GOT3 (cell line): ENCODE results near the gene TMEM106A.
"Not testable (repeated sequence)": the region's sequence is repeated elsewhere in the genome, so short reads cannot be mapped to it uniquely, and the experiment has no call there.

Experiments
- DNase-seq: peaks from one replicate; lab custom pipeline; 2025; ENCODE audit warnings: mixed read lengths; lab: John Stamatoyannopoulos, UW

TMEM106A gene

DNA sequence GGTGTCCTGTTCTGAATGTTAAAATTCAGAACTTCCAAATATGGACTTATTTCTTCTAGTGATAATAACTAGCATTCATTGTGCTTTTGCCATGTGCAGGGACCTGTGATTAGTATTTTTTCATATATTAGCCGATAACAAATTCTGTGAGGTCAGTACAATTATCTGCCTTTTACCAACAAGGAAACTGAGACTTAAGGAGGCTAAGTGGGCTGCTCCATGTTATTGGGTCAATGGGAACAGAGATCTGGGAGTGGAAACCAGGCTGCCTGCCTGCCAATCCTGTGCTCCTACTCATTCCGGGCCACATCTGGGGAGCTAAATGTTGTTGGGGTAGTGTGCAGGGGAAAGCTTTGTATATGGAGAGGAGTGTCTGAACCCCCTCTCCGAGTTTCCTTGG, 3.7 kb downstream of the TMEM106A start:
- no peak for DNase-seq

DNA sequence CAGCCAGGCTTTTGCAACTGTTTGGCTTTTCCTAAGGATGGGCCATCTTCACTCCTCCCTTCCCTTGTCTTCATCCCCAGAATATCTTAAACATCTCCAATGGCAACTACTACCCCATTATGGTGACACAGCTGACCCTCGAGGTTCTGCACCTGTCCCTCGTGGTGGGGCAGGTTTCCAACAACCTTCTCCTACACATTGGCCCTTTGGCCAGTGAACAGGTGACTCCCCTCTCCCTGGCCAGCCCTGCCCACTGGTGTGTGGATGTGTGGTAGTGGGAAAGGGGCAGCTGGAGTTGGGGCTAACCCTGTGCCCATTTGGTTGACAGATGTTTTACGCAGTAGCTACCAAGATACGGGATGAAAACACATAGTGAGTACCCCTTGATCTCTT, 4.7 kb downstream of the TMEM106A start:
- DNase-seq, result no peak

DNA sequence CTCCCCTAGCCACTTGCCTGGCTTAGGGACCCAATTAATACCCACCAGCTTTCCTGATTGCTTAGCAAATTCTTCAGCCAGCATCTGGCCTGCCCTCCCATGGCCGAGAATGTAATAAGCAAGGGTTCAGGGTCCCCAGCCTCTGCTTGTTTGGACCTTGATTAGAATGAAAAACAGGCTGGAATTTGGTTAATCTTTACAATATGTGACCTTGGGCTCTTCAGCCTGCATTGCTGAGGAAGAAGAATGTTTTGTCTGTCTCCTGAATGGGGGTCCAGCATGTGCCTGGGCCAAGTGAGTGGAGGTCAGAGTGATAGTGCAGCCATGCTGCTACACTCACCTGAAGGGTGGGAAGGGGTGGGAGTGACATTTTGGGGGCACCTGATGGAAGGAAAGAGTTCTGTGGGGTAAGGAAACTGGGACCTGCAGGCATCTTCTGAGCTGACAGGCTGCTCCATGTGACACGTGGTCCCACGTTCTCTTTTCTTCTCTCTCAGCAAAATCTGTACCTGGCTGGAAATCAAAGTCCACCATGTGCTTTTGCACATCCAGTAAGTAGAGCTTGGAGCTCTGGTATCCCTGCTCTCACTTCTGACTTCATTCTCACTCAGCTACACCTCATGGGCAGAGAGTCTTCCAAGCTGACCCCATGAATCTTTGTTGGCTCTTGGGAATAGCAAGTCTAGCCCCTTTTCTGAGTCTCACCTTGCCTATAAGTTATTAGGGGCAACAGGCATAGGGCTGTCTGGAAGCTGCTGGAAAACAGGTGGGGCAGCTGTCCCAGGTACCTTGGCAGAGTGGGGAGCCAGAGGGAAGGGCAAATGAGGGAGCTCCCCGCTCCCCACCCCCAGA, 5.3 kb downstream of the TMEM106A start:
- no peak for DNase-seq

DNA sequence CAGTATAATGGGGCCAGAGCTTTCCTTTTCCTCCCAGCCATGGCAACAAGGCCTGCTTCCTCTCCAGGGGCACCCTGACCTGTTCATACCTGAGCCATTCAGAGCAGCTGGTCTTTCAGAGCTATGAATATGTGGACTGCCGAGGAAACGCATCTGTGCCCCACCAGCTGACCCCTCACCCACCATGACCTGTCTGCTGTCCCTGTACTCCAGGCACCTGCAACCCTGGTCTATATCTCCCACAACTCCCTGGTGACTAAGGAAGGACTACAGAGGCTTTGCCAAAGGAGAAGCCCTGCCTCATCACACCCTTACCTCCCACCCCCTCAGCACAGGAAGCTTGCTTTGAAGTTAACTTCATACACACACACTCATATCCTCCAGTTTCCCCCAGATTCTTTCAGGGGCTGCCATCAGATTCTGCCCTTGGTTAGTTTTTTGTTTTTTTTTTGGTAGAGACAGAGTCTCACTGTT, 6.0 kb downstream of the TMEM106A start:
- DNase-seq, result no peak

DNA sequence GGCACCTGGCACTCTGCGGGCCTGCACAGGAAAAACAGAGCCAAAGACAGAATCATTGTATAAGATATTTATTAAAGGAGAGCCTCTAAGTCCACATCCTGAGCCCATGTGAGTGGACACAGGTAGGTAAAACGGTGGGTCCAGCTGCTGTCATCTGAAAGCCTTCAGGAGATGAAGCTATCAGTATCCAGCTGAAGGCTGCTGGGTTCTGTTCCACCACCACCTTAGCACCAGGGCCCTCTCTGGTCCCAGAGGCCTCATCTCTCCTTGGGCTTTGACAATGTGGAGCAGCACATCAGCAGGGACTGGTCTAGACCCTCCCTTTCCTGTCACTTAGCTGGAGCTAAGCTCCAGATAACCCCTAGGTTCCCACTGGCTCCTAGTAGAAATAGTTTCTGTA, 7.3 kb downstream of the TMEM106A start:
- no peak for DNase-seq

DNA sequence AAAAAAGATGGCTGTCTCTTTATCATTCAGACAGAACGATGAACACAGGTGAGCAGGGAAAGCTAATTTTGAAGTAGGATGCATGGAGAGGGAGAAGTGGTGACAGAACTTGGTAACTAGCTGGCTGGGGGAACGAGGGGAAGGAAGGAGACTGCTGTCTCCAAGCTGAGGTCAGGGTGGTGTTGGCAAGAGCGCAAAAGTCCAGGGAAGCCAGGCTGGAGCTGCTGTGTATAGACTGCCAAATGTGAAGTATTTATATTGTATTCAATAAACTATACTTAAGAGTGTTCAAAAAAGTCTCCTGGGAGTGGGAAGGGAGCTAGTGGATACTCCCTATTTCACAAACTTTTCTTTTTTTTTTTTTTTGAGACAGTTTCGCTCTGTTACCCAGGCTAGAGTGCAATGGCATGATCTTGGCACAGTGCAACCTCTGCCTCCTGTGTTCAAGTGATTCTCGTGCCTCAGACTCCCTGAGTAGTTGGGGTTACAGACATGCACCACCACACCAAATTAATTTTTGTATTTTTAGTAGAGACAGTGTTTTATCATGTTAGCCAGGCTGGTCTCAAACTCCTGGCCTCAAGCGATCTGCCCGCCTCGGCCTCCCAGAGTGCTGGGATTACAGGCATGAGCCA, 8.2 kb downstream of the TMEM106A start:
- no peak for DNase-seq

DNA sequence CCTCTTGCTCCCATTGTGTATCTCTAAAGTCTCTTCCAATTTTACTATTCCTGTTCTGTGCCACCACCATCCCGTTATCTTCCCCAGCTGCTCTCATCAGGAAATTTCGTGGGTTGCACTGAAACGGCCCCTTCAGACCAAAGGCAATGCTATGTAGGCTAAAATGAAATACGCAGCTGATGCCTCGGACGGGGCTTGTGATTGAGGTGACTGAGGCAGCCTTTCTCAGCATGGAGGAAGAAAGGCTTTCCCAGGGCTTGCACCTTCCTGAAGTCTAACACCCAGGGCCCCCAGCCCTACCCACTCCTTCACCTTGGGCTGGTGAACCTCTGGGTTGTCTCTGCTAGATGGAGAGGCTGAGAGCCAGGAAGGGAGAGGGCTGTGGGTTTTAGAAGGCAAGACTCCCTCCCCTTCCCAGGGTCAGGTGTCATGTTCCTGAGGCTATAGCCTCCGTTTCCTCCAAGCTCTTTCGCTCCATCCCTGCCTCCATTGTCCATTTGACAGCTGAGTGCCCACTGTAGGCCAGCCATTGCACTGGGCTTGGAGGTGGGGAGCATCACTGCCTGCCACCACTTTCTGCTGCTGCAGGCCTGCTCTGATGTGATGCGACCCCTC, 8.9 kb downstream of the TMEM106A start:
- no peak for DNase-seq

DNA sequence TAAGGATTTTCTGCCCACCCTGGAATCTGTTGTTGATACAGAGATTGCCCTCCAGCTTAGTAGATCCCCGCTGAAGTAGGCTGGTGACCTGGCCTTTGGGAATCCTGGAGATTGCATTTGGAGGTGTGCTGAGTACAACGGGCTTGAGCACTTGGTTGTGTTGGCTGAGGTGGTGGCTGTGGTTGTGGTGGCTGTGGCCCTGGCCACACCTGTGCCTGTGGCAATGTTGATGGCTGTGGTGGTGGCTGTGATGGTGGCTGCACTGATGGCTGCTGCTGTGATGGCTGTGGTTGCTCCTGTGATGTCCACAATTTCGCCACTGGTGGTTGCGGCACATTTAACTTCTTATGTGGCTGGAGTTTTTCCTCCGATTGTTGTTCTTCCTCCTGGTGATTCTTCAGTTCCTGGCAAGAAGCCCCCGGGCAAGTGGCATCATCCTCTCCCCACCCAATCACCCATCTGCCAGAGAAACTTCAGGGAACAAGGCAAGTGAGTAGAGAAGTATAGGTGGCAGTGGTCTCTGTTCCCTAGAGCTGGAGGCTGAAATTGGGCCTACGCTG, 12.6 kb downstream of the TMEM106A start:
- no peak for DNase-seq

DNA sequence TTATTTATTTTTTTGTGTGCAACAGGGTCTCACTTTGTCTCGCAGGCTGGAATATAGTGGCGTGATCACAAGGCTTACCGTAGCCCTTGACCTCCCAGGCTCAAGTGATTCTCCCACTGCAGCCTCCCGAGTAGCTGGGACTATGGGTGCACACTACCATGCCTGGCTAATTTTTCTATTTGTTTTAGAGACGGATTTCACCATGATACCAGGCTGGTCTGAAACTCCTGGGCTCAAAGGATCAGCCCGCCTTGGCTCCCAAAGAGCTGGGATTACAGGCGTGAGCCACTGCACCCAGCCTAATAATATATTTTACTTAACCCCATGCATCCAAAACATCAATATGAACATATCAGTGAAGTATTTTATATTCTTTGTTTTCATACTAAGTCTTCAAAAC, 14.7 kb downstream of the TMEM106A start:
- DNase-seq, result no peak

DNA sequence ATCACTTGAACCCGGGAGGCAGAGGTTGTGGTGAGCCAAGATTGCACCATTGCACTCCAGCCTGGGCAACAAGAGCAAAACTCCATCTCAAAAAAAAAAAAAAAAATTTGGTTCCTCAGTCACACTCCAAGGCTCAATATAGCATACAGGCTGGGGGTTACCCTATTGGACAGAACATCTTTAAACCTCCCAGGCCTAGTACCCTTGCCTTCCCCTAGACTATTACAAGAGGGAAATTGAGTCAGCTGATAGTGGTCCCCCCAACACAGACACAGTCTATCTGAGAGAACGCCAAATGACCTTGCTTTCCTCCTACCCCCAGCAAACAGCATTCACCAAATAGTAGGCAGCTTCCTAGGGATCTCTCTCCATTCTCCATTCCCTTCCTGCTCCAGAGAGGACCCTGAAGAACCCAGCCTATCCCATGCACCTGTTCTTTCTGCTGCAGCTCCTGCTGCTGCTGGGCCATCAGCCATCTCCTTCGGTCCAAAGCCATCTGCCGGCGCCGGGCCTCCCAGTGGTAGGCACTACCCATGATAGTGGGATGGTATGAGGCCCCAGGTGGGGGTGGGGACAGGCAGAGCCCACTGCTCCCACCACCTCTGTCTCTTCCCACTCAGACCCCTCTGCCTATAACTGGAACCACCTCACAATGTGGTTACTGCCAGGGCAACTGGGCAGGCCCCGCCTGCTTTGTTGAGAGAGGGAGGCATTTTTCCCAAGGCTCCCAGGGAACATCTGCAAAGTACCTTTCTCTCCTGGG, 16.5 kb downstream of the TMEM106A start, which contains the start of gene CCDC200:
Gene CCDC200 (minus strand): TSS at position 604 of the 763 bp plus-strand sequence. CDS start 69 bp downstream, at position 535.
- not testable (repeated sequence) for DNase-seq

DNA sequence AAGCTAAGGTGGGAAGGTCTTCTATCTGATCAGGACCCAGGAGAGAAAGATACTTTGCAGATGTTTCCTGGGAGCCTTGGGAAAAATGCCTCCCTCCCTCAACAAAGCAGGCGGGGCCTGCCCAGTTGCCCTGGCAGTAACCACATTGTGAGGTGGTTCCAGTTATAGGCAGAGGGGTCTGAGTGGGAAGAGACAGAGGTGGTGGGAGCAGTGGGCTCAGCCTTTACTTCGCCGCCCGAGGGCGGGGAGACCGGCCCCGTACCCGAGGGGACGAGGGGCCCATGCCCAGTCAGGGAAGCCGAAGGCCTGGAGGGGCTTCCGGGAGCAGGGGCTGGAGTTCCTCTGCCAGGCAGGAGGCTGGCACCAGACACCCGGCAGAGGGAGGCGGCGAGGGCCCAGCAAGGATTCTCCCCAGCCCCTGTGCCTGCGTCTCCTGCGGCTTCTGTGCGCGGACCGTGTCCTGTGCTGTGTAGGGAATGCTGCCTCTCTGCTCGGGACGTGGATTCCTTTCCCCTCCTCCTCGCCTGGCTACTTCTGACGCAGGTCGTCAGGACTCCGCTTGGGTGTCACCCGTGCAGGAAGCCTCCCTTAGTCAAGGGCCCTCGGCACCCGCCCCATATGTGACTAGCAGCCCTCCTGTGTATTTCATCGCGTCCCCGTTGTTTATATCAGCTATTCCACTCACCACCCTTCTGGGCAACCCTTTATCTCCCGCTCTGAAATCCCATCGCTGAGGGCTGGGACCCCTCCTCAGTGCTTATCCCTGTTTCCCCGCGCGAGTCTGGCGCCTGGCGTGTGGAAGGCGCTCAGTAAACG, 19.7 kb downstream of the TMEM106A start:
- not testable (repeated sequence) for DNase-seq

DNA sequence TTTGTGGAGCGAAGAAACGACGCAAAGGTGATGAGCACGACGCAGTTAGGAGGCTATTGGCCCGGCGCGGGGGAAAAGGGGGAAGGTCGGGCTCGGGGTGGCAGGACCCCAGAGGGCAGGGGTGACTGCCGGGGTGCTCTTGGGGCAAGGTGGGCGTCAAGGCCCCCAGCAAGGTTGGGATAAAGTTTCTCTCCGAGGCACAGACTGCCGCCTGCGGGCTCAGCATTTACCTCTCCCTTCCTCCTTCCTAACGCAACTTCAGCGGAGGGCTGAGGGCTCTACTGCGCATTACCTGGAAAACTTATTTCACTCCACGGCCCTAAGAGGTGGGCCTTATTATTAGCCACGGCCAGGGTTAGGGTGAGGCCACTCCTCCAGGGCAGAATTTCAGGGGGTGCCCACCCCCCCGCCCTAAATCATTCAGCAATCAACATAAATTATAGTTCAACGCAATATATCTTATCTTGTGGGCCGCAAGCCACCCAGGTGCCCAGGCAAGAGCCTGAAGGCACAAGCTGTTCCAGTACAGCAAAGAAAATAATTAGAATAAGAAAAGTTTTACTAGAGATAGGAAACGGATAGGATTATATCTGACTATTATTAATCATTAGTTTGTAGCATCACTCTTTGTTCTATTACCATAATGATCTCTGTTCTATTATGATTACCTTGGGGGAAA, 20.5 kb downstream of the TMEM106A start:
- not testable (repeated sequence) for DNase-seq

DNA sequence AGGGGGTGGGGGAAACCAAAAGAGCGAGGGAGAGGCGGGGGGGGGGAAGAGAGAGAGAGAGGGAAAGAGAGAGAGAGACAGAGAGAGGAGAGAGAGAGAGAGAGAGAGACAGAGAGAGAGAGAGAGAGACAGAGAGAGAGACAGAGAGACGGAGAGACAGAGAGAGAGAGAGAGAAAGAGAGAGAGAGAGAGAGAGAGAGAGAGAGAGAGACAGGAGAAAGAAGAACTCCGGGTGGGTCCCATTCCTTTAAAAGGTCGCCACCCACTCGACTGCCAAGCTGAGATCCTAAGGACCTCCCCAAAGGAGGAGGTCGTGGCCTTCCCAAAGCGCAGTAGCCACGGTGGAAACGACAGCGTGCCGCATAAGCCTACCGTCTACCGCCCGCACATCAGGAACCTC, 21.6 kb downstream of the TMEM106A start:
- DNase-seq, result not testable (repeated sequence)

DNA sequence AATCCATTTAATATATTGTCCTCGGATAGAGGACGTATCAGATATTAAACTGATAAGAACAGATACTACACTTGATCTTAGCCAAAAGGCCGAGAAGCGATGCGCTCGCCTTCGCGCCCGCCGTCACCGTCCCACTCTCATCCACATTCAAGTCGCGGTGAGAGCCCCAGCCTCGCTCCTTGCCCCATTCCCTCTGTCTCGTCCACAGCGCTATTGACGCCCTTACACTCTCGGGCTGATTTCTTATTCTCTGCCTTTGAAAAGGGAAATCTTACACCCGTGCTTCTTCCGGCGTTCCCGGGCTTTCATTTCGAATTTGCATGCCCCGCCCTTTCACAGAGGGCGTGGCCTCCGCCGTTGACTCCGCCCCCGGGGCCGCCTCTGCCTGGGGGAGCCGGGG, 22.2 kb downstream of the TMEM106A start, which contains the start of gene RNU2-1:
Gene RNU2-1 (minus strand): TSS at position 101 of the 400 bp plus-strand sequence.
- not testable (repeated sequence) for DNase-seq

DNA sequence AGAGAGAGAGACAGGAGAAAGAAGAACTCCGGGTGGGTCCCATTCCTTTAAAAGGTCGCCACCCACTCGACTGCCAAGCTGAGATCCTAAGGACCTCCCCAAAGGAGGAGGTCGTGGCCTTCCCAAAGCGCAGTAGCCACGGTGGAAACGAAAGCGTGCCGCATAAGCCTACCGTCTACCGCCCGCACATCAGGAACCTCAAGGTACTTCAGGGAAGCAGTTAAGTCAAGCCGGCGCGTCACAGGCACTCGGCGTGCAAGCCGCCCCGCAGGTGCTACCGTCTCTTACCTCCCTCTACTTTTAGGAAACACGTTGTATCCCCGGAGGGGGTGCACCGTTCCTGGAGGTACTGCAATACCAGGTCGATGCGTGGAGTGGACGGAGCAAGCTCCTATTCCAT, 27.9 kb downstream of the TMEM106A start:
- not testable (repeated sequence) for DNase-seq

DNA sequence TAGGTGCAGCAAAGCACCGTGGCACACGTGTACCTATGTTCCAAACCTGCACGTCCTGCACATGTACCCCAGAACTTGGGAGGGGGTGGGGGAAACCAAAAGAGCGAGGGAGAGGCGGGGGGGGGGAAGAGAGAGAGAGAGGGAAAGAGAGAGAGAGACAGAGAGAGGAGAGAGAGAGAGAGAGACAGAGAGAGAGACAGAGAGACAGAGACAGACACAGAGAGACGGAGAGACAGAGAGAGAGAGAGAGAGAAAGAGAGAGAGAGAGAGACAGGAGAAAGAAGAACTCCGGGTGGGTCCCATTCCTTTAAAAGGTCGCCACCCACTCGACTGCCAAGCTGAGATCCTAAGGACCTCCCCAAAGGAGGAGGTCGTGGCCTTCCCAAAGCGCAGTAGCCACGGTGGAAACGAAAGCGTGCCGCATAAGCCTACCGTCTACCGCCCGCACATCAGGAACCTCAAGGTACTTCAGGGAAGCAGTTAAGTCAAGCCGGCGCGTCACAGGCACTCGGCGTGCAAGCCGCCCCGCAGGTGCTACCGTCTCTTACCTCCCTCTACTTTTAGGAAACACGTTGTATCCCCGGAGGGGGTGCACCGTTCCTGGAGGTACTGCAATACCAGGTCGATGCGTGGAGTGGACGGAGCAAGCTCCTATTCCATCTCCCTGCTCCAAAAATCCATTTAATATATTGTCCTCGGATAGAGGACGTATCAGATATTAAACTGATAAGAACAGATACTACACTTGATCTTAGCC, 29.1 kb downstream of the TMEM106A start:
- not testable (repeated sequence) for DNase-seq

DNA sequence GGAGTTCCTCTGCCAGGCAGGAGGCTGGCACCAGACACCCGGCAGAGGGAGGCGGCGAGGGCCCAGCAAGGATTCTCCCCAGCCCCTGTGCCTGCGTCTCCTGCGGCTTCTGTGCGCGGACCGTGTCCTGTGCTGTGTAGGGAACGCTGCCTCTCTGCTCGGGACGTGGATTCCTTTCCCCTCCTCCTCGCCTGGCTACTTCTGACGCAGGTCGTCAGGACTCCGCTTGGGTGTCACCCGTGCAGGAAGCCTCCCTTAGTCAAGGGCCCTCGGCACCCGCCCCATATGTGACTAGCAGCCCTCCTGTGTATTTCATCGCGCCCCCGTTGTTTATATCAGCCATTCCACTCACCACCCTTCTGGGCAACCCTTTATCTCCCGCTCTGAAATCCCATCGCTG, 34.8 kb downstream of the TMEM106A start:
- DNase-seq, result not testable (repeated sequence)
